ENCODE results near the gene CTSK. TPM values are rescaled to one million over a fixed set of nuclear protein-coding genes. Genes with fewer than 3 reads are reported as not detected.

CTSK gene
- total RNA-seq, 1 experiment from 2014 or later: 4.2 TPM

- no peaks in the 10 kb centered on the region for H3K9me3 ChIP-seq (ENCODE audit: control insufficient read depth, low read depth, low read length)
Observed at GRCh38 chr1:150793221-150793620, 14.8 kb downstream of the CTSK start.

More at GRCh38 chr1:150793221-150793620, 14.8 kb downstream of the CTSK start:
- Histone ChIP-seq H4K91ac (ENCODE audit: insufficient read length, low read depth, low read length) (no peak overlapping the region), H3K23me2 (ENCODE audit: insufficient read length, low read depth, low read length, poor library complexity, severe bottlenecking) (no peaks in the 10 kb centered on the region), H3K18ac (ENCODE audit: insufficient read length, low read depth, low read length) (no peak overlapping the region), H2BK20ac (ENCODE audit: low read depth, low read length, poor library complexity, severe bottlenecking) (no peak overlapping the region), H2BK5ac (ENCODE audit: insufficient read length, low read length) (no peak overlapping the region), H2BK12ac (ENCODE audit: insufficient read length, low read depth, low read length) (no peak overlapping the region), H4K20me1 (ENCODE audit: control insufficient read depth, insufficient read depth, insufficient read length) (no peaks in the 10 kb centered on the region), H3T11ph (ENCODE audit: low read length) (no peak overlapping the region), H3K9ac (ENCODE audit: extremely low read depth, insufficient read length, low read length) (no peak overlapping the region), H3K79me1 (ENCODE audit: insufficient read depth, low read depth, low read length, poor library complexity, severe bottlenecking) (no peaks in the 10 kb centered on the region), H3K4me1 (ENCODE audit: insufficient read depth, low read length) (peaks cover under 1% of the 10 kb centered on the region; the same call in 1 of the 2 replicates), H3K14ac (ENCODE audit: insufficient read depth, low read length) (no peak overlapping the region), H2BK15ac (ENCODE audit: low read depth, low read length) (no peak overlapping the region), H3K23ac (ENCODE audit: insufficient read length, low read depth, low read length) (no peak overlapping the region), H3K27ac (ENCODE audit: insufficient read length, low read depth, low read length) (no peak overlapping the region), H3K27me3 (ENCODE audit: insufficient read depth, low read length) (no peaks in the 10 kb centered on the region), H4K5ac (ENCODE audit: insufficient read length, low read depth, low read length) (no peak overlapping the region), H2BK120ac (ENCODE audit: low read depth, low read length, poor library complexity, severe bottlenecking) (no peak overlapping the region), H4K8ac (replicated peaks; ENCODE audit: insufficient read length, low read depth, low read length) (no peak overlapping the region), H3K4ac (ENCODE audit: low read depth, low read length) (no peak overlapping the region), H3K56ac (ENCODE audit: insufficient read length, low read depth, low read length) (no peak overlapping the region), H2AFZ (ENCODE audit: low read length) (no peak overlapping the region), H3K4me2 (ENCODE audit: insufficient read depth, insufficient read length, low read length) (no peak overlapping the region), H2AK5ac (ENCODE audit: insufficient read length, low read length) (no peak overlapping the region), H3K79me2 (ENCODE audit: insufficient read depth, low read length) (no peaks in the 10 kb centered on the region)
- no CpG with 5 or more reads among the region's 1 CpG for WGBS (ENCODE audit: extremely low coverage, insufficient read length, low lambda C conversion rate)
- Mint-ChIP-seq H3K4me3 (no peak overlapping the region), H3K36me3 (ENCODE audit: insufficient read depth in 1 of 3, low read depth in 3 of 3) (no peaks in the 10 kb centered on the region; a peak in 1 of 7 replicates), H3K27ac (no peak overlapping the region), H3K9me3 (no peaks in the 10 kb centered on the region), H3K4me1 (peaks cover 10 to 14% of the 10 kb centered on the region in 2 experiments), H3K27me3 (ENCODE audit: low read depth) (no peaks in the 10 kb centered on the region)
- no peak for DNase-seq
- TF ChIP-seq, protein P1, sequence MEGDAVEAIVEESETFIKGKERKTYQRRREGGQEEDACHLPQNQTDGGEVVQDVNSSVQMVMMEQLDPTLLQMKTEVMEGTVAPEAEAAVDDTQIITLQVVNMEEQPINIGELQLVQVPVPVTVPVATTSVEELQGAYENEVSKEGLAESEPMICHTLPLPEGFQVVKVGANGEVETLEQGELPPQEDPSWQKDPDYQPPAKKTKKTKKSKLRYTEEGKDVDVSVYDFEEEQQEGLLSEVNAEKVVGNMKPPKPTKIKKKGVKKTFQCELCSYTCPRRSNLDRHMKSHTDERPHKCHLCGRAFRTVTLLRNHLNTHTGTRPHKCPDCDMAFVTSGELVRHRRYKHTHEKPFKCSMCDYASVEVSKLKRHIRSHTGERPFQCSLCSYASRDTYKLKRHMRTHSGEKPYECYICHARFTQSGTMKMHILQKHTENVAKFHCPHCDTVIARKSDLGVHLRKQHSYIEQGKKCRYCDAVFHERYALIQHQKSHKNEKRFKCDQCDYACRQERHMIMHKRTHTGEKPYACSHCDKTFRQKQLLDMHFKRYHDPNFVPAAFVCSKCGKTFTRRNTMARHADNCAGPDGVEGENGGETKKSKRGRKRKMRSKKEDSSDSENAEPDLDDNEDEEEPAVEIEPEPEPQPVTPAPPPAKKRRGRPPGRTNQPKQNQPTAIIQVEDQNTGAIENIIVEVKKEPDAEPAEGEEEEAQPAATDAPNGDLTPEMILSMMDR (conservative IDR thresholded peaks at IDR 0.05): no peak
